Stimulated activated memory B cell treated with anti-CD40 and anti-IgM and Interleukin-4, amounts not matched to agents 10 μg/mL and 1 μg/mL and 100 μg/mL, for 72 hours (primary cell): ENCODE results near the gene MTMR12.
A peak's percentile ranks its signal among the peaks of the same experiment; 100 is the strongest.

Experiments used
- ATAC-seq: fragments of 150-1000 bp; cut with Tn5 transposase; 2 replicates; pipeline ENCODE4 v1.10.0; 2021
- H3K27ac Mint-ChIP-seq: one replicate; pipeline ENCODE4 v1.8.0; 2022; ENCODE audit warnings: mild to moderate bottlenecking, mixed read lengths
- H3K27me3 Mint-ChIP-seq: one replicate; pipeline ENCODE4 v1.8.0; 2022; ENCODE audit warnings: mixed read lengths
- H3K36me3 Mint-ChIP-seq: one replicate; pipeline ENCODE4 v1.8.0; 2022; ENCODE audit warnings: mixed read lengths
- H3K4me1 Mint-ChIP-seq: one replicate; pipeline ENCODE4 v1.8.0; 2022; ENCODE audit warnings: mixed read lengths
- H3K4me3 Mint-ChIP-seq: one replicate; pipeline ENCODE4 v1.8.0; 2022; ENCODE audit warnings: mild to moderate bottlenecking, moderate library complexity, mixed read lengths
- H3K9me3 Mint-ChIP-seq: one replicate; pipeline ENCODE4 v1.8.0; 2022; ENCODE audit warnings: mixed read lengths

Gene MTMR12

DNA sequence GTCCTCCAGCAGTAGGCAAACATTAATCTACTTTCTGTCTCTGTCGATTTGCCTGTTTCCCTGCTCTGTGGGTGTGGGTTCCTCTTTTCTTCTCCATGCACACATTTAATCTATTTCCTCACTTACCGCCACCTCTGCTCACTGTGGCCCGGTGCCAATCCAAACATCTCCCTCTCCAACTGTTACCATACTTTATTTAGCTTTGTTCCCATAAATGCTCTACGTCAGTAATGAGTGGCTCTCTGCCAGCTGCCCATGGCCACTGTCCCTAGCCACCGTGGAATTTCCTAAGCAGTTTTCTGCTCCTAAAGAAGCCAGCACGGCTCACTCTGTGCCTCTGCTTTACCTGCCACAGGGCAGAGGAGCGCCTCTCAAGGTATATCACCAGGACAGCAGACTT is 119.1 kb downstream of the MTMR12 start:
- Mint-ChIP-seq H3K9me3 (no peaks in the 10 kb centered on the region), H3K4me1 (peaks cover 11% of the 10 kb centered on the region), H3K27ac (peak overlapping the region; percentile 33), H3K27me3 (no peaks in the 10 kb centered on the region), H3K4me3 (peak overlapping the region; percentile 57), H3K36me3 (no peaks in the 10 kb centered on the region)
- ATAC-seq, result peak; percentile 88

DNA sequence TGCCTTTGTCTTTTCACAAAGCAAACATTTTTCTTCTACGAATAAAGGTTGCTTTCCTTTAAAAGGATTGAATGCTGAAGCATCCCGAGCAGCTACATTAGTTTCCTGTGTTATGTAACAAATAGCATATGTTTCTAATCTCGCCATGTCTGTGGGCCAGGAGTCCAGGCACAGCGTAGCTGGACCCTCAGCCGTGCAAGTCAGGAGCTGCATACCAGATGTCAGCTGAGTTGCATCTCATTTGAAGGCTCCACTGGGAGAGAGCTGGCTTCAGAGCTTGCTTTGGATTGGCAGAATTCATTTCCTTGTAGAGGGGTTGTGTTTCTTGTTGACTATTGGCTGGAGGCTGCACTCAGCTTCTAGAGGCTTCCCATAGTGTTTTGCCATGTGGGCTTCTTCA is 122.6 kb downstream of the MTMR12 start:
- Mint-ChIP-seq H3K27me3 (no peaks in the 10 kb centered on the region), H3K27ac (no peak overlapping the region), H3K9me3 (no peaks in the 10 kb centered on the region), H3K4me1 (peaks cover 11% of the 10 kb centered on the region), H3K36me3 (no peaks in the 10 kb centered on the region), H3K4me3 (no peak overlapping the region)
- ATAC-seq, result no peak

DNA sequence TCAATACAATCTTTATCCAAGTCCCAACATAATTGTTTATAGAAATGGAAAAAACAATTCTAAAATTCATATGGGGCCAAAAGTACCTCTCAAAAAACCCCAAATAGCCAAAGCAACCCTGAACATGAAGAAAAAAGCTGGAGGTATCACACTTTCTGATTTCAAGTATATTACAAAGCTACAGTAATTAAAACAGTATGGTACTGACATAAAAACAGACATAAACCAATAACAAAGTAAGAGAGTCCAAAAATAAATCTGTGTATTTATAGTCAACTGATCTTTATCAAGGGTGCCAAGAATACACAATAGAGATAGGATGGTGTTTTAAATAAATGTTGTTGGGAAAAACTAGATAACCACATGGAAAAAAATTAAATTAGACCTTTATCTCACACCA is 125.1 kb downstream of the MTMR12 start:
- H3K36me3 Mint-ChIP-seq, result no peaks in the 10 kb centered on the region
- peaks cover 4% of the 10 kb centered on the region for H3K4me1 Mint-ChIP-seq
- no peak overlapping the region for H3K4me3 Mint-ChIP-seq
- no peaks in the 10 kb centered on the region for H3K9me3 Mint-ChIP-seq
- ATAC-seq, result no peak
- H3K27ac Mint-ChIP-seq, result no peak overlapping the region
- H3K27me3 Mint-ChIP-seq, result no peaks in the 10 kb centered on the region

DNA sequence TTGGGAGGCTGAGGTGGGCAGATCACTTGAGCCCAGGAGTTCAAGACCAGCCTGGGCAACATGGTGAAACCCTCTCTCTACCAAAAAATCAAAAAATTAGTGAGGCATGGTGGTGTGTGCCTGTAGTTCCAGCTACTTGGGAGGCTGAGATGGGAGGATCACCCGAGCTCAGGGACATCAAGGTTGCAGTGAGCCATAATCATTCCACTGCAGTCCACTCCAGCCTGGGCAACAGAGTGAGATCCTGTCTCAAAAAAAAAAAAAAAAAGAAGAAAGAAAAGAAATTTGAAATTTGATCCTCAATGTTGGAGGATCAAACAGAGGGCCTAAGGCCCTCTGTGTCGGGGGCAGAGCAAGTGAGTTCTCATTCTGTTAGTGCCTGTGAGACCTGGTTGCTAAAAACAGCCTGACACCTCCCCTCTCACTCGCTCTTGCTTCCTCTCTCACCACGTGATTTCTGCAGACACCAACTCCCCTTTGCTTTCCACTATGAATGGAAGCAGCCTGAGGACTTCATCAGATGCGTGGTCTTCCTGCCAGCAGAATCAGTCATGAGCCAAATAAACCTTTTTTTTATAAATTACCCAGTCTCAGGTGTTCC is 130.2 kb downstream of the MTMR12 start:
- ATAC-seq, result peak; percentile 53
- no peaks in the 10 kb centered on the region for H3K9me3 Mint-ChIP-seq
- H3K36me3 Mint-ChIP-seq, result no peaks in the 10 kb centered on the region
- peaks cover 9% of the 10 kb centered on the region for H3K4me1 Mint-ChIP-seq
- H3K4me3 Mint-ChIP-seq, result no peak overlapping the region
- H3K27me3 Mint-ChIP-seq, result no peaks in the 10 kb centered on the region
- peak overlapping the region; percentile 19 for H3K27ac Mint-ChIP-seq
